ENCODE data around the gene MMP24. TPM values are rescaled to one million over a fixed set of nuclear protein-coding genes. Genes with fewer than 3 reads are reported as not detected.

The MMP24 gene
- total and polyA plus RNA-seq, 2 of the 13 experiments (the other 11 are each of a cell fraction or from before 2014, with no cell fraction given) = 0.29 to 0.35 TPM

DNA sequence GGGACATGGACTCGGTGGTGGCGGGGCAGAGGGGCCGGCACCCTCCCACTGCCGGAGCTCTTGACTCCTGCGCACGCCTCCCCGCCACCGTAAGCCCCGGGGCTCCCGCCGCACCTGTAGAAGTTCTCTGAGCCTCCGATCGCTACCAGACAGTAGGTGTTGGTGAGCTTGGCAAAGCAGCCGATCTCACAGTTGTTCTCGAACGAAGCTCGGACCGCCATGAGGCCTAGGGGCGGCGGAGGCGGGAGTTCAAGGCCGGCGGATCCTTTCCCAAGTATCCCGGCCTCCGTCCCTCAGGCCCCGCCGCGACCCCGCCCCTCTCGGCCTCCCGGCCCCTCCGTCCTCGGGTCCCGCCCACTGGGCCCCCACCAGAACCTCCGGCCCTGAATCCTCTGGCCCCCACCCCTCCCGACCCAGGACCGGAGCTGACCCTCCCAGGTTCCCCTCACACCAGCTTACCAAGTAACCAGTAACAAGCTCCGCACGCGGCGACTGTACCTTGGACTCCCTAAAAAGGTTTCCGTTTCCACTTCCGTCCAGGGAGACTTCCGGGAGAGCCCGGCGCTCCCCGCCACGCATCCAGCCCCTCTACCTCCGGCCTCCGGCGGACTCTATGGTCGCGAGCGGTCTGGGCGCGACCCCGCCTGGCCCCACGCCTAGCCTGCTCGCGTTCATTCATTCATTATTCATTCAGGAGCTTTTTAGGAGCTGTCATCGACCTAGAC, 57.9 kb downstream of the MMP24 start, which contains the start of gene EIF6 (continued):
- TF ChIP-seq ZNF747 (CRISPR knock-in tag; IDR thresholded peaks at IDR 0.05; ENCODE audit: borderline replicate concordance) (peak; percentile 95; the same call in 1 of the 2 replicates), KLF16 (CRISPR knock-in tag; IDR thresholded peaks at IDR 0.05) (peak; percentile 73 to 95; a peak in 3 of 4 replicates), NCOA1 (CRISPR knock-in tag; IDR thresholded peaks at IDR 0.05) (no peak; the same call in 1 of the 2 replicates), ZNF724P (CRISPR knock-in tag; IDR thresholded peaks at IDR 0.05; ENCODE audit: borderline replicate concordance) (peak; percentile 87), TAF15 (IDR thresholded peaks at IDR 0.05; ENCODE audit: low read depth, low read length, poor library complexity, severe bottlenecking) (peak; percentile 95), ZNF788 (CRISPR knock-in tag; IDR thresholded peaks at IDR 0.05; ENCODE audit: borderline replicate concordance) (peak; percentile 82), ZNF138 (CRISPR knock-in tag; IDR thresholded peaks at IDR 0.05; ENCODE audit: low read depth) (peak; percentile 19; the same call in 1 of the 2 replicates), ZNF530 (CRISPR knock-in tag; IDR thresholded peaks at IDR 0.05; ENCODE audit: low read depth) (0 out of 2 replicates have a peak, but pooled peaks have one; percentile 87), ZNF816 (CRISPR knock-in tag; IDR thresholded peaks at IDR 0.05; ENCODE audit: borderline replicate concordance) (peak; percentile 80), RBM22 (optimal IDR thresholded peaks at IDR 0.05; ENCODE audit: low read length) (peak; percentile 64), ATRX (CRISPR knock-in tag; IDR thresholded peaks at IDR 0.05; ENCODE audit: borderline replicate concordance) (no peak), NFYC (CRISPR knock-in tag; IDR thresholded peaks at IDR 0.05) (peak; percentile 65), ZSCAN31 (CRISPR knock-in tag; IDR thresholded peaks at IDR 0.05; ENCODE audit: low read depth) (peak; percentile 88; the same call in 1 of the 2 replicates), ZNF224 (CRISPR knock-in tag; IDR thresholded peaks at IDR 0.05) (0 out of 2 replicates have a peak, but pooled peaks have one; percentile 80), NCOA2 (CRISPR knock-in tag; IDR thresholded peaks at IDR 0.05) (peak; percentile 77), ZNF580 (CRISPR knock-in tag; IDR thresholded peaks at IDR 0.05; ENCODE audit: borderline replicate concordance, low read depth) (peak; percentile 89), ZNF460 (CRISPR knock-in tag; IDR thresholded peaks at IDR 0.05; ENCODE audit: borderline replicate concordance) (no peak), KLF15 (CRISPR knock-in tag; IDR thresholded peaks at IDR 0.05; ENCODE audit: borderline replicate concordance) (no peak), FOXM1 (CRISPR knock-in tag; IDR thresholded peaks at IDR 0.05) (no peak), PPARG (CRISPR knock-in tag; conservative IDR thresholded peaks at IDR 0.05) (peak; percentile 79), KLF11 (CRISPR knock-in tag; IDR thresholded peaks at IDR 0.05) (peak; percentile 80), ZNF598 (CRISPR knock-in tag; IDR thresholded peaks at IDR 0.05; ENCODE audit: borderline replicate concordance) (0 out of 2 replicates have a peak, but pooled peaks have one; percentile 53), FLYWCH1 (CRISPR knock-in tag; IDR thresholded peaks at IDR 0.05) (no peak; the same call in 1 of the 2 replicates), NFIB (CRISPR knock-in tag; IDR thresholded peaks at IDR 0.05; ENCODE audit: borderline replicate concordance) (no peak), DMTF1 (CRISPR knock-in tag; IDR thresholded peaks at IDR 0.05) (0 out of 2 replicates have a peak, but pooled peaks have one; percentile 5), ZNF564 (CRISPR knock-in tag; IDR thresholded peaks at IDR 0.05) (peak; percentile 81), JUN (CRISPR knock-in tag; IDR thresholded peaks at IDR 0.05) (no peak)
- TF ChIP-seq, protein P1, sequence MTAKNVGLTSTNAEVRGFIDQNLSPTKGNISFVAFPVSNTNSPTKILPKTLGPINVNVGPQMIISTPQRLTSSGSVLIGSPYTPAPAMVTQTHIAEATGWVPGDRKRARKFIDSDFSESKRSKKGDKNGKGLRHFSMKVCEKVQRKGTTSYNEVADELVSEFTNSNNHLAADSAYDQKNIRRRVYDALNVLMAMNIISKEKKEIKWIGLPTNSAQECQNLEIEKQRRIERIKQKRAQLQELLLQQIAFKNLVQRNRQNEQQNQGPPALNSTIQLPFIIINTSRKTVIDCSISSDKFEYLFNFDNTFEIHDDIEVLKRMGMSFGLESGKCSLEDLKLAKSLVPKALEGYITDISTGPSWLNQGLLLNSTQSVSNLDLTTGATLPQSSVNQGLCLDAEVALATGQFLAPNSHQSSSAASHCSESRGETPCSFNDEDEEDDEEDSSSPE (CRISPR knock-in tag; IDR thresholded peaks at IDR 0.05) = peak; percentile 85

Data from HepG2 (cell line).